VCaP (cell line): ENCODE data around the gene RAET1L.

Experiments
- H3K27ac ChIP-seq: fragments of 450-650 bp; 2 replicates; pipeline ENCODE4 v1.5.1; 2017
- TF ChIP-seq, protein P1 (sequence below): fragments of 450-650 bp; conservative IDR thresholded peaks from 2 replicates; pipeline ENCODE4 v1.5.1; 2017; ENCODE audit warnings: mild to moderate bottlenecking, moderate library complexity

Gene RAET1L

DNA sequence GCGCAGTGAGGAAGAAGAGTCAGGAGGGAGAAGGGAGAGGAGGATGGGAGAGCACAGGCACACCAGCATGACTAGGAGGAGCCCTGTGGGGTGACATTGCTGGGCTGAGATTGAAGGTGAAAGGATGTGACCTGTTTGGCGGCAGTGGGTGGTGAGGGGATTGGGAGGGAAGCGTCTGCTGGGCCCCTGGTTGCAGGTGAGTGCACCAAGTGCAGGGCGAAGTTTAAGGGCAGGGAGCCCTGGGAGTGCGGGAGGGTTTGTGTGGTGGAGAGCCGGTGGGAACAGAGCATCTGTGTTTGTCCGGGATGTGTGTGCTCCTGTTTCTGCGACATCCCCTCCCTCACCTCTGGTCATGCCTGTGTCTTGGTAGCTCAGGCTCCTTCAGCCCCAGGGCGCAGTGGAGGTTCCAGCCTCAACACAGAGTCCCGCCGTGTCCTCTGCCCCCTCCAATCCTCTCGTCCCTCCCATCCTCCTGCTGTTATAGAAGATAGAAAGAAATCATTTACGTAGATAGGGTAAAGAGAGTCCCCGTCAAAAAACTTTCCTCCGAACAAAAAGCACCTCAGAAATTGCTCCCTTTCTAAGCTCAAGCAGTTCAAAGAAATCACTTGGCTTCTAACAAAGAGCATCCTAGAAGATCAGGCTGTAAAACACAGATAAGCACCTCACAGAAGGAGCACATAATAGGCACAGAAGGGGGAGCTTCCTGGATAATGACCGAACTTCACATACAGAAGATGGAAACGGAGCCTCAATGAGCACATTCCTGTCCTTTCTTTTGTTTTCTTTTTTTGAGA is 36.6 kb downstream of the RAET1L start:
- H3K27ac ChIP-seq = no peak overlapping the region
- TF ChIP-seq, protein P1, sequence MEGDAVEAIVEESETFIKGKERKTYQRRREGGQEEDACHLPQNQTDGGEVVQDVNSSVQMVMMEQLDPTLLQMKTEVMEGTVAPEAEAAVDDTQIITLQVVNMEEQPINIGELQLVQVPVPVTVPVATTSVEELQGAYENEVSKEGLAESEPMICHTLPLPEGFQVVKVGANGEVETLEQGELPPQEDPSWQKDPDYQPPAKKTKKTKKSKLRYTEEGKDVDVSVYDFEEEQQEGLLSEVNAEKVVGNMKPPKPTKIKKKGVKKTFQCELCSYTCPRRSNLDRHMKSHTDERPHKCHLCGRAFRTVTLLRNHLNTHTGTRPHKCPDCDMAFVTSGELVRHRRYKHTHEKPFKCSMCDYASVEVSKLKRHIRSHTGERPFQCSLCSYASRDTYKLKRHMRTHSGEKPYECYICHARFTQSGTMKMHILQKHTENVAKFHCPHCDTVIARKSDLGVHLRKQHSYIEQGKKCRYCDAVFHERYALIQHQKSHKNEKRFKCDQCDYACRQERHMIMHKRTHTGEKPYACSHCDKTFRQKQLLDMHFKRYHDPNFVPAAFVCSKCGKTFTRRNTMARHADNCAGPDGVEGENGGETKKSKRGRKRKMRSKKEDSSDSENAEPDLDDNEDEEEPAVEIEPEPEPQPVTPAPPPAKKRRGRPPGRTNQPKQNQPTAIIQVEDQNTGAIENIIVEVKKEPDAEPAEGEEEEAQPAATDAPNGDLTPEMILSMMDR = no peak

DNA sequence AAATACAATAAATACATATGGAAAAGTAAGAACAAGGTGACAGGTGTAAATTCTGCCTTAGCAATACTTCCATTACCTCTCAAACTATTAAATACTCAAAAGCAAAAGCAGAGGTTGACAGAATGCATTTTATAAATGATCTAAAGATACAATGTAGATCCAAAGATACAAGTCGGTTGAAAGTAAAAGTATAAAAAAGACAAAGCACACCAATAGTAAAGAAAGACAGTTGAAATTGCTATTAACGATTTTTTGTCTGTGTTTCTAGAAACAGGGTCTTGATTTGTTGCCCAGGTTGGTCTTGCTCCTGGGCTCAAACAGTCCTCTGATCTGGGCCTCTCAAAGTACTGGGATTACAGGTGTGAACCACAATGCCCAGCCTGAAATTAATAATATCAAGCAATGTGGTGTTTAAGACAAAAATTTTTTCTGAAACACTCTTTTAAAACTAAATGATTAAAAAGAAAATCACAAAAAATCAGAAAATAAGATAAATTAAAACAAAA is 37.7 kb downstream of the RAET1L start:
- TF ChIP-seq, protein P1 = no peak
- no peak overlapping the region for H3K27ac ChIP-seq

DNA sequence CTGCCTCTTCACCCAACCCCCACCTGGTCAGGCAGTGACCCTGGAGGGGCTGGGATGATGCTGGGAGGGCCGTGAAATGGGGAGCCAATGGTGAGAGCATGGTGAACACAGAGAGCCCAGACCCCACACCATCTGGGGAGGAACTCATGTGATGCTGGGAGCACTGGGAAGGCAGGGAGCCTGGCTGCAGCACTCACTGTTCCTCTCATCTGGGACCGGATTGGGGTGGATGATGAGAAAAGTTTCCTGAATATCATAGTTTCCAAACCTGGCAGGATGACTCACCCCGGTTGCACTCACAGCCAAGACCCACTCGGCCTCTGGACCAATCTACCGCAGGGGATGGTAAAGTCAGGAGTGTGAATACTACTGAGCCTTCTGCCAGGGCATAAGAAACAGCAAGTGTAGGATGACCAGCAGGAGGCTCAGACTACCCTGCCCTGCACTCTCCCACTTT is 39.8 kb downstream of the RAET1L start:
- no peak overlapping the region for H3K27ac ChIP-seq
- TF ChIP-seq, protein P1 = no peak

DNA sequence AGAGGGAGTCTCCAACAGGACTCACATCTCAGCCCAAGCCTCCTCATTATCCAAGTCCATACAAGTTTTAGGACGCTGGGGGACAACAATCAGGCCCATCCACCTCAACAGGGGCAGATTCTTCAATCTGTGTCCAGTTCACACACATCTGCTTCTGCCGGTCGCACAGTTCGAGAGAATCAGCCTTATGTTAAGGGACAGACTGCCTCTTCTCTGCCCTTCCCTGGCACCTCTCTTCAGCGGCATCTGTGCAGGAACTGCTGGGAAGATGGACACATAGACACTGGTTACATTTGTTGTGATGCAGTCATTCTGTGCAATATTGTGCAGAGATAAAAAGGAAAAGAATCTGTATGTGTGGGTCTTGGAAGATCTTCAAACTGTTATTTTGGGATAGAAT is 40.6 kb downstream of the RAET1L start:
- H3K27ac ChIP-seq = no peak overlapping the region
- TF ChIP-seq, protein P1 = no peak

DNA sequence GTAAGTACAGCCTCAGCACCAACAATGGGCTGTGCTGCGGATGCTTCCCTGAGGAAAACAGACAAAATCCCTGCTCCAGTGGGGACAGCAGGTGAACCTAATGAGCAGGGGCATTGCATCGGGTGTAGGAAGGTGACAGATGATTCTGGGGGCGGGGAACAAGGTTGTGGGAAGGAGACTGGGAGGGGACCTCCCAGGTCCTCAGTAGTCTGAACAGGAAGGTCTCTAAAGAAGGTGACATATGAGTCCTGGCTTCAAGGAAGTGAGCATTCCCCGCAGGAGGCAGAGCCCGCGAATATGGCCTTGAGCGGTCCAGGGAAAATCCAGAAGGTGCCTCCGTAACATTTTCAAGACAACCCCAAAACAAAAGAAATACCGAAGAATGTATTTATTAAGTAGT is 42.2 kb downstream of the RAET1L start:
- TF ChIP-seq, protein P1 = no peak

DNA sequence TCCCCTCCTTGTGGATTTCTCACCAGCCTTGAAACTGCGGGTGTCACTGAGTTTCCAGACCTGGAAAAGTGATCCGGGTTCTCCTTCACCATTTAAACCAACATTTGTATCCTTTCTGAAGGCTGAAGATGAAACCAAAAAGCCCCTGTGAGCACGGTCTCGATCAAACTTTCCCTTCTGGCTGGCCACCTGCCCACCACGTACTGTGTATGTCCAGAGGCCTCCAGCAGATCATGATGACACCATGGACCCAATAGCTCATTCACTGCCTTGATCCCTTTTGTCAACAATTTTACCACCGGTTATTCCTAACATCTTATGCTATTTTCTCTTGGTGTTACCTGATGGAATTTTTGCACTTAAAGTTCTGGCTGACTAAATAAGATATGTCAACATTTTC is 46.0 kb downstream of the RAET1L start:
- TF ChIP-seq, protein P1 = no peak
- no peak overlapping the region for H3K27ac ChIP-seq

More for the DNA sequence above, 42.2 kb downstream of the RAET1L start:
- H3K27ac ChIP-seq = no peak overlapping the region

DNA sequence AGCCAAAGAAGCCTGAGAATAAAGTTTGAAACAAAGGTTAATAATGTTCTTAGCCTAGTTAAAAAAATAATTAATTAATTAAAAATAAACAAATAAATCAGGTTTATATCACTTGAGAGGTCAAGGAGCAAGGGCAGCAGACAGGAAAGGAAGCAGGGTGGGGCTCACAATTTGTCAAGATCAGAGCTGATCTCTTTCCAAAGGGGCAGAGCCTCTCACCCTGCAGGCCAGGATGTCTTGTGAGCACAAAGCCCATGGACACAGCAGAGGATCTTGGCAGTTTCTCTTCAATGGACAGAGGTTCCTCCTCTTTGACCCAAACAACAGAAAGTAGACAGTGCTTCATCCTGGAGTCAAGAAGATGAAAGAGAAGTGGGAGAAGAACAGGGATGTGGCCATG is 46.7 kb downstream of the RAET1L start:
- TF ChIP-seq, protein P1 = no peak

More for the DNA sequence above, 46.7 kb downstream of the RAET1L start:
- no peak overlapping the region for H3K27ac ChIP-seq
